Measurements from ENCODE around the gene ANGPTL8. TPM values are rescaled to one million over a fixed set of nuclear protein-coding genes. Genes with fewer than 3 reads are reported as not detected.

Gene ANGPTL8
- total and polyA plus RNA-seq, 2 experiments from 2014 or later = 0.71 TPM; not detected in 1

DNA sequence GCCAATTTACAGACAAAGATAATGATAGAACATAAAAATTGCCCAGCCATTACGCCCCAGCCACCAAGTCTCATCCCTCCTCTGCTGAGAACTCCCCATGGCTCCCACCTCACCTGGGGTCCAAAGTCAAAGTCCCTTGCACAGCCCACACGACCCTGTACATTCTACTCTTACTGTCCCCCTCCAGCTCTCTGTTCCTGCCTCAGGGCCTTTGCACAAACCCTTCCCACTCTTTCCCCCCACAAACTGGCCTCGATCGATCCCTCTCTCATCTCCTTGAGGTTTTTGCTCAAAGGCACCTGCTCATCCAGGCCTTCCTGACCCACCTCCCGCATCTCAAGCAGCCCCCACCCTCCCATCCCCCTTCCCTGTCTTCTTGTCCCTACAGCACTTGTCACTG lies 21.6 kb downstream of the ANGPTL8 start:
- no peak for DNase-seq (ENCODE audit: low read depth in 1 of 2, low spot score in 1 of 2)
- Histone ChIP-seq H3K27me3 (no peaks in the 10 kb centered on the region), H3K4me3 (no peak overlapping the region), H3K4me1 (ENCODE audit: low read depth) (no peaks in the 10 kb centered on the region), H3K27ac (no peak overlapping the region), H3K36me3 (no peaks in the 10 kb centered on the region), H3K9me3 (ENCODE audit: low read depth) (no peaks in the 10 kb centered on the region)
- TF ChIP-seq, protein P1, sequence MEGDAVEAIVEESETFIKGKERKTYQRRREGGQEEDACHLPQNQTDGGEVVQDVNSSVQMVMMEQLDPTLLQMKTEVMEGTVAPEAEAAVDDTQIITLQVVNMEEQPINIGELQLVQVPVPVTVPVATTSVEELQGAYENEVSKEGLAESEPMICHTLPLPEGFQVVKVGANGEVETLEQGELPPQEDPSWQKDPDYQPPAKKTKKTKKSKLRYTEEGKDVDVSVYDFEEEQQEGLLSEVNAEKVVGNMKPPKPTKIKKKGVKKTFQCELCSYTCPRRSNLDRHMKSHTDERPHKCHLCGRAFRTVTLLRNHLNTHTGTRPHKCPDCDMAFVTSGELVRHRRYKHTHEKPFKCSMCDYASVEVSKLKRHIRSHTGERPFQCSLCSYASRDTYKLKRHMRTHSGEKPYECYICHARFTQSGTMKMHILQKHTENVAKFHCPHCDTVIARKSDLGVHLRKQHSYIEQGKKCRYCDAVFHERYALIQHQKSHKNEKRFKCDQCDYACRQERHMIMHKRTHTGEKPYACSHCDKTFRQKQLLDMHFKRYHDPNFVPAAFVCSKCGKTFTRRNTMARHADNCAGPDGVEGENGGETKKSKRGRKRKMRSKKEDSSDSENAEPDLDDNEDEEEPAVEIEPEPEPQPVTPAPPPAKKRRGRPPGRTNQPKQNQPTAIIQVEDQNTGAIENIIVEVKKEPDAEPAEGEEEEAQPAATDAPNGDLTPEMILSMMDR (IDR thresholded peaks at IDR 0.05; ENCODE audit: low read depth, low read length) = no peak

DNA sequence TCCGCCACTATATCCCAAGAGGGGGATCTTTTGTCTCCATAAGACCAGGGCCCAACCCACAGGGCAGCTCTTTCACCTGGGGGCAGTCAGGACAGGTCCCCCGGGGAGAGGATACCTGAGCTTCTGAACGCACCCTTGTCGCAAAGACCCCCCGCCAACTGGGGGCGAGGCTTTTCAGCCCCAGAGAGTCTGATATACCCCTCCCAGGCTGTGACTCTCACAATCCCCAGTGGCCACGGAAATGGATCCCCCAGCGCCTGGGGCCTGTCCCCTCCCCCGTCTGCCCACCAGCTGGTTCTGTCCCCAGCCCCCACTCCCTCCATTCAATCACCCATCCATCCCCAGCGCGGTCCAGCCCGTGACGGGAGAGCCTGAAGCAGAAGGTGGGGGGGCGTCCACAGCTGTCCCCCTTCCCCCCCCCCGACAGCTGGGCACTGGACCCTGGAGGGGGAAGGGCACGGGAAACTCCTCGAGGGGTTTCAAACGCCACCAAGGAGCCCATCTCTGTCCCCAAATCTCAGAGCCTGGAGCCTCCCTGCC lies 22.1 kb downstream of the ANGPTL8 start:
- DNase-seq (ENCODE audit: low read depth in 1 of 2, low spot score in 1 of 2) = no peak
- Histone ChIP-seq H3K4me3 (peak overlapping the region; percentile 100), H3K27ac (no peak overlapping the region), H3K4me1 (ENCODE audit: low read depth) (no peaks in the 10 kb centered on the region), H3K9me3 (ENCODE audit: low read depth) (no peaks in the 10 kb centered on the region), H3K27me3 (no peaks in the 10 kb centered on the region), H3K36me3 (no peaks in the 10 kb centered on the region)
- TF ChIP-seq, protein P1 (IDR thresholded peaks at IDR 0.05; ENCODE audit: low read depth, low read length) = no peak

DNA sequence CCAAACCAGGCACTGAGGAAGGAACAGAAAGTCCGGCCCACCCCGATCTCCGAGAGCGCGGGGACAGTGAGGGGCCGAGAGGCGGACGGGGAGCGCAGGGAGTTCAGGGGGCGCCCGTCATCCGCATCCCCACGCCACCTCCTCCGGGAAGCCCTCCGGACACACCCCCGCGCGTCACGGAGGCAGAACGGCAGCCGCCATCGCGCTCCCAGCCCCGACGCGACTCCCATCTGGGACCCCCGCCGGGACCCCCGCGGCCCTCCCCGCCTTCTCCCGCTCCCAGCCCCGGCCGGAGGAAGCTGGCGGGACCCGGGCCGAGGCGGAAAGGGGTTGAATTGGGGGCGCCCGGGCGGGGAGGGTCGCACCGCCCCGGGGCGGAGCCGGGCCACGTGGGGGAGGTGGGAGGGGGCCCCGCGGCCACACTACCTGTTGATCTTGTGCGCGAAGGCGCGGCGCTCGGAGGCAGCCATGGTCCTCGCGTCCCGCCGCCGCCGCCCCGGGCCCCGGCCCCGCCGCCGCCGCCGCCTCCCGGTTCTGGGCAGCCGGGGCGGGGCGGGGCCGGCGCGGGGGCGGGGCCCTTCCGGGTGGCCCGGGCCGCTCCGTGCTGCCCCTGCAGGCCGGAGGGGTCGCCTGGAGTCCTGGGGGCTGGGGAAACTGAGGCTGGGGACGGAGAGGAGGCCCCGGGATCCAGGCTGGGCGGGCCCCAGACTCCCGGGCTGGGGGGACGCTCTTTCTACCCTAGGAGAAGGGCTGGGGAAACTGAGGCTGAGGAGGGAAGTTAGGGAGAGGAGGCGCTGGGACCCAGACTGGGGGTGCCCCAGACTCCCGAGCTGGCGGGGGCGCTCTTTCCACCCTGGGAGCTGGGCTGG lies 22.8 kb downstream of the ANGPTL8 start, which contains the start of gene DOCK6:
TSS of gene DOCK6 (minus strand) at position 554 of the 869 bp plus-strand sequence. CDS start at position 470, 84 bp downstream.
- no peak within 1 kb of the TSS for H3K27ac ChIP-seq
- H3K4me3 ChIP-seq = peak within 1 kb of the TSS; percentile 100
- no peaks in the 10 kb centered on the region for H3K27me3 ChIP-seq
- no peaks in the 10 kb centered on the region for H3K9me3 ChIP-seq (ENCODE audit: low read depth)
- H3K4me1 ChIP-seq (ENCODE audit: low read depth) = no peaks in the 10 kb centered on the region
- TF ChIP-seq, protein P1 (IDR thresholded peaks at IDR 0.05; ENCODE audit: low read depth, low read length) = peak; percentile 41
- peak in 1 of 2 donors; percentile 49 for DNase-seq (ENCODE audit: low read depth in 1 of 2, low spot score in 1 of 2)
- no peaks in the 10 kb centered on the region for H3K36me3 ChIP-seq

DNA sequence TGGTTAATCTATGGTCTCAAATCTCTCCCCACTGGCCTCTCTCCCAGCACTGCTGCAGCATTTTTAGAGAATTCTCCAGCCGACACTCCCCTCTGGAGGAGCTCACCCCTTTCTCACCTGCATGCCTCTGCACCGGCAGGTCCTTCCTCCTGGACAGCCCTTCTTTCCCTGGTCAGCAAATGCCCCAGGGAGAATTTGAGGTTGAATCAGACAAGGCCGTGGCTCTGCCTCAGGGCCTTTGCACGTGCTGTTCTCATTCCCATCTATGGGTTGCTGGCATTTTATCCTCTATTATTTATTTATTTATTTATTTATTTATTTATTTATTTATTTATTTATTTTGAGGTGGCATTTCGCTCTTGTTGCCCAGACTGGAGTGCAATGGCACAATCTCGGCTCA lies 24.3 kb downstream of the ANGPTL8 start:
- no peak for DNase-seq (ENCODE audit: low read depth in 1 of 2, low spot score in 1 of 2)
- TF ChIP-seq, protein P1 (IDR thresholded peaks at IDR 0.05; ENCODE audit: low read depth, low read length) = no peak
- no peaks in the 10 kb centered on the region for H3K9me3 ChIP-seq (ENCODE audit: low read depth)
- no peak overlapping the region for H3K27ac ChIP-seq
- H3K27me3 ChIP-seq = no peaks in the 10 kb centered on the region
- no peak overlapping the region for H3K4me3 ChIP-seq
- H3K4me1 ChIP-seq (ENCODE audit: low read depth) = no peaks in the 10 kb centered on the region
- H3K36me3 ChIP-seq = no peaks in the 10 kb centered on the region

DNA sequence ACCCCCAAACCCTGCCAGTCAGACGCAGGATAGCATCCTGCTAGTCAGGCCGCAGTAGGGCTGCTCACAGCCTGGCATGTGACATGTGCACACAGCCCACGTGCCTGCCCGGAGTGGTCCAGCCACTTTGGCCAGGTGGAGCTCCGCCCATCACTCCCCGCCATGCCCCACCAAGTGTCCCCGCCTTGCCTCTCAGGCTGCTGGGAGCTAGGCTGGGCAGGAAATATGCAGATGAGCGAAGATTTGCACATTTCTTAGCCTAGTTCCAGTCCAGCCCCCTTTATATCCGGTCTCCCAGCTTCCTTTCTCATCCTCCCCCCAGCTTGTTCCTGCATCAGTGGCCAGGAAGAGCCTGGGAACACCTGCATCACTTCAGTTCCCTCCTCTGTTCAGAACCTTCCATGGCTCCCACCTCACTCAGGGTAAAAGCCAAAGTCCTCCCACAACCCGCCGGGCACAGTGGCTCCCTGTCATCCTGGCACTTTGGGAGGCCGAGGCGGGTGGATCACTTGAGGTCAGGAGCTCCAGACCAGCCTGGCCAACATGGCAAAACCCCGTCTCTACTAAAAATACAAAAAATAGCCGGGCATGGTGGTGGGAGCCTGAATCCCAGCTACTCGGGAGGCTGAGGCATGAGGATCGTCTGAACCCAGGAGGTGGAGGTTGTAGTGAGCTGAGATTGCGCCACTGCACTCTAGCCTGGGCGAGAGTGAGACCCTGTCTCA lies 25.2 kb downstream of the ANGPTL8 start:
- H3K27ac ChIP-seq = no peak overlapping the region
- H3K27me3 ChIP-seq = no peaks in the 10 kb centered on the region
- no peaks in the 10 kb centered on the region for H3K36me3 ChIP-seq
- DNase-seq (ENCODE audit: low read depth in 1 of 2, low spot score in 1 of 2) = no peak
- no peaks in the 10 kb centered on the region for H3K4me1 ChIP-seq (ENCODE audit: low read depth)
- TF ChIP-seq, protein P1 (IDR thresholded peaks at IDR 0.05; ENCODE audit: low read depth, low read length) = no peak
- H3K4me3 ChIP-seq = no peak overlapping the region
- no peaks in the 10 kb centered on the region for H3K9me3 ChIP-seq (ENCODE audit: low read depth)
